ENCODE results near the gene FLAD1.
"Not testable (repeated sequence)": the region's sequence is repeated elsewhere in the genome, so short reads cannot be mapped to it uniquely, and the experiment has no call there.

Gene FLAD1

DNA sequence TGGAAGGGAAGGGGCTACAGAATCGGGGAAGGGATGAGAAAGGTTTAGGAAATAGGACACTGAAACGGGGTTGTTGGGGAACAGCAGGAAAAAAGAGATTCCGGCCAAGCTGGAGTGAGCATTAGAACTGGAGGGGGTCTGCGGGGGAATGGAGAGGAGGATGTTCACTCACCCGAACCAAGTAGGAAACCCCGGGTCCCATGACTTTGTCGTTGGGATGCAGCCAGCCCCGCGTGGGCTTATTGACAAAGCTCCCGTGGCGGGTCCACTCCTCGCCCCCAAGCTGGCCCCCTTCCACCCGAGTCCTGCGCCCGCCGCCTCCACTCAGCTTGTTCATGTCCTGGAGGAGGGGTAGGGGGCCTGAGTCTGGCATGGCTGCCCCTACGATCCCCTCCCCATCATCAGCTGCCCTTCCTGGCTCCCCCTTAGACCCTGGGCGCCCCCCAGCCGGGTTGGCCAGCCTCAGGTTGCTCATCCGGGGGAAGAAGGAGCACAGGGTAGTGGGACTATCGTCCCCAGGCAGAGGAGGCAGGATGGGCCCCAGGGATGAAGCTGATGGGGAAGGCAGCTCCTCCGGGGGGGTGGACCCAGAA is 13.2 kb upstream of the FLAD1 start:
- no peak for DNase-seq

- peak; percentile 97 for DNase-seq
These were observed 12.4 kb upstream of the FLAD1 start, which contains the start of gene SHC1 for GRCh38 chr1:154970631-154971340. TSS of gene SHC1 (minus strand) at chr1:154970747. CDS start at chr1:154970526, 221 bp downstream.

GRCh38 chr1:154971341-154971998 is 11.7 kb upstream of the FLAD1 start:
- no peak for DNase-seq

DNA sequence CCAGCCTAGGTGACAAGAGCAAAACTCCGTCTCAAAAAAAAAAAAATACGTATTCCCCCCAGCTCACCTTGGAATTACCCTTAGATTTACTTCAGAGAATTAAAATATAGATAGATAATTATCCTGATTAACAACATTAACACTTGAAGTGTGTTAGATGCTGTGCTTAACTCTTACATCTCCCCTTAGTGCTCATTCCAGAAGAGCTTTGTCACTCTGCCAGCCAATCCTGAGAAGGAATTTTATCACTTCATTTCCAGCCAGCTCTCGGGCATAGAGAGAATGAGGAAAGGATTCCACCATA is 11.0 kb upstream of the FLAD1 start:
- peak; percentile 89 for DNase-seq

- peak; percentile 98 for DNase-seq
These were observed 10.4 kb upstream of the FLAD1 start for GRCh38 chr1:154972517-154973343.

- DNase-seq = peak; percentile 97
These were observed 9.6 kb upstream of the FLAD1 start for GRCh38 chr1:154973344-154974101.

DNA sequence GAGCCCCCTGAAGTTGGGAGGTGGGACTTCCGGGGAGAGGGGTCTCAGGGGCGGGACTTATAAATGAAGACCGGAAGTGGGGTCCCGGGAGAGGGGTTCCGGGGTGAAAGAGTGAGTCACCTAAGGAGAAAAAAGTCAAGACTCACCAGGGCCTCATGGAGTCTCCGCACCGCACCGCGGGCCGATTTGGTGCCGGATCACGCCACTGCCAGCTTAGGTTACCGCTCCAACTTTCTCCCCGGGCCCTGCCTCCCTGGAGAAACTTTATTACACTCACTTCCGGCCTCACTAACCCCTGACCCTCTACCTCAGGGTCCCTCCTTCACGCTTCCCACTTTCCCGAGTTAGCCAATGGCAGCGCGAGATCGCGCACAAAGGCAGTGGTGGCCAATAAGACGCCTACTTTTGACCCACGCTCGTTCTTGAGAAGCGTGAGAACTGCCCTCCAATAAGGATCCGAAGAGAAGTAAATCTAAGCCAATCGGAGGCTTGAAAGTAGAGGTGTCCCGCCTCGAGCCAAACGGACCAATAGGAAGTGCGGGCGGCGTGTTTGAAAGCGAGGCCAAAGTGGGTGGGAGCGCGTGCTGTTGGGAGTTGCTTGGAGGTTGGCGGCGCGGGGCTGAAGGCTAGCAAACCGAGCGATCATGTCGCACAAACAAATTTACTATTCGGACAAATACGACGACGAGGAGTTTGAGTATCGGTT is 8.9 kb upstream of the FLAD1 start, which contains the start of gene CKS1B:
CKS1B (plus strand) TSS at position 580 of the 706 bp plus-strand sequence; CDS start at position 645, 65 bp downstream.
- peak; percentile 100 for DNase-seq

DNA sequence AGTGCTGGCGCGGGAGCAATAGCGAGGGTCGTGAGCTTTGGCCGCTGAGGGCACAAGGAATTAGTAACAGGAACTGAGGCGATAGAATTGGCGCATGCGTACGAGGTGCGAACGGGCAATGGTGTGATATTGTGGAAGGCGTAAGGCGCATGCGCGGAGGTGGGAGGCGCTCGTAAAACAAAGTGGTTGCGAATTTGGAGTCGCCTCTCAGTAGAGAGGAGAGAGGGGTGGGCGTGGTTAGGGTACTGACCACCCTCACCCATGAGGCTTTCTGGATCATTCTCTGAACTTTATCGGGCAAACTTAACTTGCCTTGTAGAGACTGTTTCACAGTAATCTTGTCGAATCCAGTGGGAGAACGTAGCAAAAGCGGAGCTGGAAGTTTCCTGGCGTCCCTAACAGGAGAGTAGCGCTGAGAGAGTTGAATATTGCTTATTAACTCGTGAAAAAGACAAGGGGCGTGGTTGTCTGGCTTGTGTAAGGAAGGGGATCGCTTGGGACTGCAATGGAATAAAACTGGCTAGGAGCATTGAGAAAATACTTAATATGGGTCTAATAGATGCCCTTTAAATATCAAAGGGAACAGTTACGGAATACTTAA is 8.2 kb upstream of the FLAD1 start:
- peak; percentile 97 for DNase-seq

- peak; percentile 55 for DNase-seq
These were observed 7.6 kb upstream of the FLAD1 start for GRCh38 chr1:154975409-154976059.

DNA sequence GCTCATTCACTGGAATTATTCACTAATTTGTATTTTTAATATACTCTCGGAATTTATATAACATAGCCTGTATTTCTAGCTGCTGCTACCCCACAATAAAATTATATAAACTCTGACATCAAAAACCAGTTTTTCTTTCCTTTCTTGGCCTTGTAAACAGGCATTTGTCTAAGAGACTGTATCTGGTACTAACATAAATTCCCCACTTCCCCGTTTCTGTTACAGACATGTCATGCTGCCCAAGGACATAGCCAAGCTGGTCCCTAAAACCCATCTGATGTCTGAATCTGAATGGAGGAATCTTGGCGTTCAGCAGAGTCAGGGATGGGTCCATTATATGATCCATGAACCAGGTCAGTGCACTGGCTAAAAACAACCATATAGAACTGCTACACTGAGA is 5.4 kb upstream of the FLAD1 start:
- not testable (repeated sequence) for DNase-seq

GRCh38 chr1:154978360-154978759 is 4.8 kb upstream of the FLAD1 start:
- no peak for DNase-seq

- no peak for DNase-seq
These were observed 803 bp upstream of the FLAD1 start for GRCh38 chr1:154982341-154982740.

GRCh38 chr1:154983776-154984466 is 777 bp downstream of the FLAD1 start:
- DNase-seq = no peak

- DNase-seq = not testable (repeated sequence)
These were observed 3.6 kb downstream of the FLAD1 start for GRCh38 chr1:154986736-154987135.

DNA sequence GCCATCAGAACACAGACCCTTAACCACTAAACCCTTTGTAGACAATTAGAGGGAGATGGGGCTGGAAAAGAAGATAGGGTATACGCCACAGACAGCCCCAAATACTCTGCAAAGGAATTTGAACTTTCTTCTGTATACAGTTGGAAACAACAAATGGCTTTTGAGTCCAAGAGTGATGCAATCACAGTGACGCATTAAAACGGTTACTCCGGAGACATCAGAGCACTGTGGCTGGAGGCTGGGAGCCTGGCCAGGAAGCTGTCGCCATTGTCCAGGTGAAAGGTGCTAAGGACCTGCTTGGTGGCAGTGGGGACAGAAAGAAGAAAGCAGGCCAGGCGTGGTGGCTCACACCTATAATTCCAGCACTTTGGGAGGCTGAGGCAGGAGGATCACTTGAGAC is 4.2 kb downstream of the FLAD1 start:
- DNase-seq = no peak

DNA sequence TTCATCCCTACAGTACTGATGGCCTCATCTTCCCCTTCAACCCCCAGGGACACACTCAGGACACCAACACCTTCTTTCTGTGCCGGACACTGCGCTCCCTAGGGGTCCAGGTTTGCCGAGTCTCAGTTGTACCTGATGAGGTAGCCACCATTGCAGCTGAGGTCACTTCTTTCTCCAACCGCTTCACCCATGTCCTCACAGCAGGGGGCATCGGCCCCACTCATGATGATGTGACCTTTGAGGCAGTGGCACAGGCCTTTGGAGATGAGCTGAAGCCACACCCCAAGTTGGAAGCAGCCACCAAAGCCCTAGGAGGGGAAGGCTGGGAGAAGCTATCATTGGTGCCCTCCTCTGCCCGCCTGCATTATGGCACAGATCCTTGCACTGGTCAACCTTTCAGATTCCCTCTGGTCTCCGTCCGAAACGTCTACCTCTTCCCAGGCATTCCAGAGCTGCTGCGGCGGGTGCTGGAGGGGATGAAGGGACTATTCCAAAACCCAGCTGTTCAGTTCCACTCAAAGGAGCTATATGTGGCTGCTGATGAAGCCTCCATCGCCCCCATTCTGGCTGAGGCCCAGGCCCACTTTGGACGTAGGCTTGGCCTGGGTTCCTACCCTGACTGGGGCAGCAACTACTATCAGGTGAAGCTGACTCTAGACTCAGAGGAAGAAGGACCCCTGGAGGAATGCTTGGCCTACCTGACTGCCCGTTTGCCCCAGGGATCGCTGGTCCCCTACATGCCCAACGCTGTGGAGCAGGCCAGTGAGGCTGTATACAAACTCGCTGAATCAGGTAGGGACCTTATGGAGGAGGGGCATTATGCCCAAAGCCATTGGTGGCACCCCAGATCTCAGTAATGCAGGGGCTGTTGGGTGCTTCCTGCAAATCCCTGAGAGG is 5.2 kb downstream of the FLAD1 start:
- no peak for DNase-seq

GRCh38 chr1:154989195-154989860 is 6.2 kb downstream of the FLAD1 start:
- no peak for DNase-seq

DNA sequence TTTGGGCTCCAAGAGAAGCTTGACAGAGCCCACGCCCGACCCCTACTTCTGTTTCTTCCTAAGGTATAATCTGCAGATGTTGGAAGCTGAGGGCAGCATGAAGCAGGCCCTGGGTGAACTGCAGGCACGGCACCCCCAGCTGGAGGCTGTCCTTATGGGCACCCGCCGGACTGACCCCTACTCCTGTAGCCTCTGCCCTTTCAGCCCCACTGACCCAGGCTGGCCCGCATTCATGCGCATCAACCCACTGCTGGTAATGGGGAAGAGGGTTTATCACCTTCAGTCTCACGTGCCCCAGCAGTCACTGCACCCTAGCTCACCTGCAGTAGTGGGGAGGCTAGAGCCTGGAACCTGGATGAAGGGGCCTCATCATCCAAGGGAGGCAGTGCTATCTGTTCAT is 7.1 kb downstream of the FLAD1 start:
- DNase-seq = no peak
